ENCODE results near the gene MGAT5. TPM values are rescaled to one million over a fixed set of nuclear protein-coding genes. Genes with fewer than 3 reads are reported as not detected.
A peak's percentile ranks its signal among the peaks of the same experiment; 100 is the strongest.

The MGAT5 gene
- total and polyA plus RNA-seq, 3 experiments from 2014 or later: 6.4 to 42.4 (median 40.9) TPM

GRCh38 chr2:134462791-134463698, 209.2 kb downstream of the MGAT5 start:
- H3K36me3 ChIP-seq (ENCODE audit: insufficient read depth, low read length): no peaks in the 10 kb centered on the region
- no peaks in the 10 kb centered on the region for H3K36me3 Mint-ChIP-seq
- no peaks in the 10 kb centered on the region for H3K27me3 ChIP-seq (ENCODE audit: insufficient read depth, low read length, poor library complexity, severe bottlenecking)
- H3K4me3 ChIP-seq (ENCODE audit: low read length): no peak overlapping the region
- H3K9me3 Mint-ChIP-seq: no peaks in the 10 kb centered on the region
- H3K4me1 ChIP-seq (ENCODE audit: insufficient read depth, low read length): no peaks in the 10 kb centered on the region
- H3K4me1 Mint-ChIP-seq: no peaks in the 10 kb centered on the region
- H3K4me3 Mint-ChIP-seq: no peak overlapping the region
- ChIA-PET CTCF (no interaction called here), POLR2A (no interaction called here)
- DNase-seq: no peak
- no peak overlapping the region for H3K27ac ChIP-seq (ENCODE audit: low read depth, low read length)
- peaks cover 0 to 1% of the 10 kb centered on the region in 2 donors for H3K27me3 Mint-ChIP-seq
- no peak overlapping the region for H3K27ac Mint-ChIP-seq
- H3K9me3 ChIP-seq (ENCODE audit: low read length): no peaks in the 10 kb centered on the region

- no peaks in the 10 kb centered on the region for H3K9me3 ChIP-seq (ENCODE audit: low read length)
- H3K4me1 ChIP-seq (ENCODE audit: insufficient read depth, low read length): no peaks in the 10 kb centered on the region
- H3K27me3 ChIP-seq (ENCODE audit: insufficient read depth, low read length, poor library complexity, severe bottlenecking): no peaks in the 10 kb centered on the region
- Mint-ChIP-seq H3K9me3 (no peaks in the 10 kb centered on the region), H3K36me3 (no peaks in the 10 kb centered on the region), H3K27ac (no peak overlapping the region), H3K27me3 (peaks cover 0 to 1% of the 10 kb centered on the region in 2 donors), H3K4me1 (no peaks in the 10 kb centered on the region), H3K4me3 (no peak overlapping the region)
- DNase-seq: no peak
- H3K4me3 ChIP-seq (ENCODE audit: low read length): no peak overlapping the region
- H3K36me3 ChIP-seq (ENCODE audit: insufficient read depth, low read length): no peaks in the 10 kb centered on the region
- CTCF ChIA-PET: no interaction called here
- POLR2A ChIA-PET: no interaction called here
- H3K27ac ChIP-seq (ENCODE audit: low read depth, low read length): no peak overlapping the region
Observed at GRCh38 chr2:134463699-134464022, 209.8 kb downstream of the MGAT5 start.

DNA sequence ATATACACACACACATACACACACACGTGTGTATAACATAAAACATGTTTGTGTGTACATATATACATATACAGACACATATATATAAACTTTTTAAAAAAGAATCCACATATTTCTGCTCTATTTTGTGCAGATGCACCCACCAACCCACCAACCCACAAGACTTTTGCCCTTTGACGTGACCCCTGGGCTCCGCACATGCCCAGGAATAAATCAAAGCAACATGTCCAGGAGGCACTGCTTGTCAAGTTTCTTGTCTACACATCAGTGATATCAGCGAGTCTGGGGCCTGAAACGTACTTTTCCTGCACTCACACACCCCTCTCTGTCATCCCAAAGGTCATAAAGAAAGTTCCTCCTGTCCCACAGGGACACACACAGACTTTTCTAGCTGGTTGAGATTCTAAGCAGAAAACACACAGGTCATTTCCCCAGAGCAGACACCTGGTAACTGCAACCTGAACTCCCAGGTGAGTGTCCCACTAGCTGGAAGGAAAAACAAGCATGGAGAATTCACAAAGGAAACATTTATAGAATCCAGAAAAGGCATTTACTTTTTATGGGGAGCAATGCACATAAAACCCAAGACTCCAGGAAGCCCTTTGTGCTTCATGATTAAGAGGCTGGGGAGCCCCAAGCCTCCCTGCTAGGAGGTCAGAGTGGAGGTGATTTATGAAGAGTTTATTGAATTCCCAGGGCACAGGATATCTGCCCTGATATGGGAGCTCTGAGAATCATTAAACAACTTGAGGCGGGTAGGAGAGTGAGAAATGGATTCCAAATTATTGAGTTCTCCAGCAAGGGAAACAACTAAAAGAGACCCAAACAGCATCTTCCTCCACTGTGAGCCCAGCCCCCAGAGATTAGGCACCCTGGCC, 211.6 kb downstream of the MGAT5 start:
- ChIA-PET CTCF (no interaction called here), POLR2A (interaction anchor here (0.6 kb wide), 1 partner anchor 255 kb away, joined by 3 read pairs; no protein-coding TSS in a partner anchor)

DNA sequence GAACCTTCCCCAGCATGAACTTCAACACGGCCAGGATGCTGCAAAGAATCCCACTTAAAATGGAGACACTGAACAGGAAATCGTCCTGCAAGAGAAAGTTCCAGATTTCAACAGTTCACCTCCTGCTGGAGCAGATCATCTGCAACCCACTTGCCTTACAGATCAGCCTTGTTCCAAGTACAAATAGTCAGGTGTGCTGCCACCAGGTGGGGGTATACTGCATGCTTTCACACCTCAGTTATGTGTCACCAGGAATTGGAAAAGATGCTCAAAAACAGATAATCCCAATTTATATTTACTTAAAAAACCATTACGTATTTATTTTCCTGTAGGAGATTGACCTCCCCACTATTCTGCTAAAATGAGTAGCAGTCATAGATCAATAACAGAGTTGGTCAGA, 212.3 kb downstream of the MGAT5 start:
- POLR2A ChIA-PET: no interaction called here
- H3K27me3 ChIP-seq (ENCODE audit: insufficient read depth, low read length, poor library complexity, severe bottlenecking): no peaks in the 10 kb centered on the region

More for the DNA sequence above, 211.6 kb downstream of the MGAT5 start:
- Mint-ChIP-seq H3K36me3 (no peaks in the 10 kb centered on the region), H3K27me3 (peaks cover 0 to 1% of the 10 kb centered on the region in 2 donors), H3K4me1 (no peaks in the 10 kb centered on the region), H3K27ac (no peak overlapping the region), H3K9me3 (no peaks in the 10 kb centered on the region), H3K4me3 (no peak overlapping the region)
- no peak overlapping the region for H3K4me3 ChIP-seq (ENCODE audit: low read length)
- no peaks in the 10 kb centered on the region for H3K9me3 ChIP-seq (ENCODE audit: low read length)
- H3K27ac ChIP-seq (ENCODE audit: low read depth, low read length): no peak overlapping the region
- H3K36me3 ChIP-seq (ENCODE audit: insufficient read depth, low read length): no peaks in the 10 kb centered on the region
- DNase-seq: no peak
- no peaks in the 10 kb centered on the region for H3K4me1 ChIP-seq (ENCODE audit: insufficient read depth, low read length)
- no peaks in the 10 kb centered on the region for H3K27me3 ChIP-seq (ENCODE audit: insufficient read depth, low read length, poor library complexity, severe bottlenecking)

GRCh38 chr2:134468164-134468563, 214.3 kb downstream of the MGAT5 start:
- no peak overlapping the region for H3K27ac Mint-ChIP-seq
- Histone ChIP-seq H3K36me3 (ENCODE audit: insufficient read depth, low read length) (no peaks in the 10 kb centered on the region), H3K4me1 (ENCODE audit: insufficient read depth, low read length) (no peaks in the 10 kb centered on the region), H3K9me3 (ENCODE audit: low read length) (no peaks in the 10 kb centered on the region), H3K27me3 (ENCODE audit: insufficient read depth, low read length, poor library complexity, severe bottlenecking) (no peaks in the 10 kb centered on the region), H3K27ac (ENCODE audit: low read depth, low read length) (no peak overlapping the region), H3K4me3 (ENCODE audit: low read length) (no peak overlapping the region)
- H3K9me3 Mint-ChIP-seq: peaks cover 2 to 12% (median 7%) of the 10 kb centered on the region in 5 donors
- no peak for DNase-seq
- H3K36me3 Mint-ChIP-seq: peaks cover 0 to 7% (median 0%) of the 10 kb centered on the region in 3 donors
- peaks cover 0 to 1% of the 10 kb centered on the region in 2 donors for H3K27me3 Mint-ChIP-seq
- H3K4me3 Mint-ChIP-seq: no peak overlapping the region
- ChIA-PET CTCF (interaction anchor here (1.2 kb wide), 1 partner anchor 17 kb away, joined by 4 read pairs; no protein-coding TSS in a partner anchor), POLR2A (no interaction called here)
- H3K4me1 Mint-ChIP-seq: no peaks in the 10 kb centered on the region

More for the DNA sequence above, 212.3 kb downstream of the MGAT5 start:
- Mint-ChIP-seq H3K27ac (no peak overlapping the region), H3K9me3 (no peaks in the 10 kb centered on the region), H3K27me3 (peaks cover 0 to 1% of the 10 kb centered on the region in 2 donors), H3K4me3 (no peak overlapping the region), H3K36me3 (no peaks in the 10 kb centered on the region), H3K4me1 (no peaks in the 10 kb centered on the region)
- H3K4me1 ChIP-seq (ENCODE audit: insufficient read depth, low read length): no peaks in the 10 kb centered on the region
- H3K27ac ChIP-seq (ENCODE audit: low read depth, low read length): no peak overlapping the region
- DNase-seq: peak in 3 of 5 donors; percentile 6 to 14 (median 7)
- H3K36me3 ChIP-seq (ENCODE audit: insufficient read depth, low read length): no peaks in the 10 kb centered on the region
- CTCF ChIA-PET: no interaction called here
- no peaks in the 10 kb centered on the region for H3K9me3 ChIP-seq (ENCODE audit: low read length)
- H3K4me3 ChIP-seq (ENCODE audit: low read length): no peak overlapping the region

DNA sequence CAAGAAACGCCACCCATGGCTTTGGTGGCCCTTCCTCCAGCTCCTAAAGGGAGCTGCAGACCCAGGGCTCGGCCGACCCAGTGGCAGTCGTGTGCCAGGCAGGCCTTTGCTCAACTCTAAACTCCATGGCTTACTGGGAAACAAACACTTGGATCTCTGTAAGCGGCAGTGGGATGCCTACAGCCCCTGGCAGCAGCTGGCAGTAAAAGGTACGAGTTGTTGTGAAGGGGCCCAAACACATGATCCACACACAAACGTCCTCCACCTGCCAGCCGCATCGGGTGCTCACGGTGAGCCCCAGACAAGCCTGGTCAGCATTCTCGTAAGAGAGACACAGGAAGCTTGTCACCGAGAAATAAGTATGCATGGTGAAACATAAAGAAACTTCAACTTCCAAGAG, 214.9 kb downstream of the MGAT5 start:
- Histone ChIP-seq H3K4me3 (ENCODE audit: low read length) (no peak overlapping the region), H3K27me3 (ENCODE audit: insufficient read depth, low read length, poor library complexity, severe bottlenecking) (no peaks in the 10 kb centered on the region), H3K4me1 (ENCODE audit: insufficient read depth, low read length) (no peaks in the 10 kb centered on the region), H3K27ac (ENCODE audit: low read depth, low read length) (no peak overlapping the region), H3K9me3 (ENCODE audit: low read length) (no peaks in the 10 kb centered on the region), H3K36me3 (ENCODE audit: insufficient read depth, low read length) (no peaks in the 10 kb centered on the region)
- Mint-ChIP-seq H3K4me1 (no peaks in the 10 kb centered on the region), H3K4me3 (no peak overlapping the region), H3K36me3 (peaks cover 0 to 11% (median 0%) of the 10 kb centered on the region in 3 donors), H3K9me3 (peaks cover 2 to 18% (median 13%) of the 10 kb centered on the region in 5 donors), H3K27me3 (peaks cover 0 to 1% of the 10 kb centered on the region in 2 donors), H3K27ac (peak overlapping the region in 1 of 8 donors; percentile 68)
- POLR2A ChIA-PET: no interaction called here
- no peak for DNase-seq
- CTCF ChIA-PET: no interaction called here

DNA sequence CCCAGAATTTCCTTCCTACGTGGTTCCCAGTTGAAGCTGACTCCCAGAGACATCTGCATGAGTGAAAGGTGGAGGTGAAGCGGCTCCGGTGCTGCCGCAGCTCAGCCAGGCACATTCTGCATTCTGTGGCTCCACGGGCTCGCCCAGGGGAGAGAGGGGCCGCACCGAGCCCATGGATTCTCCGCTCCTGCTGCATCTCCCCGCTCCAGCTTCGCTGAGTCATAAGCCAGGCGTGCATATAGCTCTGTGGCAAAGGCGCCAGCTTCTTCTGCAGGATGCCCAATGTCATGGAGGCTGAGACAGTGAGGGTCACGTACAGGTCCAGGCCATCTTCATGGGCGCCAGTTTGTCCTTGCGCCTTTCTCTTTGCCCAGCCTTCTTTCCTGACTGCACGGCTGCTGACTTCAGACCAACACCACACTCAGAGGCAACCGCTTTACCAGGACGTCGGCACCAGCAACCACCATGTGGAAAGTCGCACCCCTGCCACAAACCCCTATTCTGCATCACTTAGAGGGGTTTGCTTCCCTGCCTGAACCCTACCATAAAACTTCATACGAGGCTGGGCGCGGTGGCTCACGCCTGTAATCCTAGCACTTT, 215.7 kb downstream of the MGAT5 start:
- POLR2A ChIA-PET: no interaction called here

More for the DNA sequence above, 215.7 kb downstream of the MGAT5 start:
- CTCF ChIA-PET: no interaction called here
- Histone ChIP-seq H3K9me3 (ENCODE audit: low read length) (no peaks in the 10 kb centered on the region), H3K27me3 (ENCODE audit: insufficient read depth, low read length, poor library complexity, severe bottlenecking) (no peaks in the 10 kb centered on the region), H3K4me1 (ENCODE audit: insufficient read depth, low read length) (no peaks in the 10 kb centered on the region), H3K27ac (ENCODE audit: low read depth, low read length) (no peak overlapping the region), H3K36me3 (ENCODE audit: insufficient read depth, low read length) (no peaks in the 10 kb centered on the region), H3K4me3 (ENCODE audit: low read length) (no peak overlapping the region)
- H3K36me3 Mint-ChIP-seq: peaks cover 0 to 16% (median 0%) of the 10 kb centered on the region in 3 donors
- peaks cover 0 to 1% of the 10 kb centered on the region in 2 donors for H3K27me3 Mint-ChIP-seq
- H3K9me3 Mint-ChIP-seq: peaks cover 2 to 25% (median 16%) of the 10 kb centered on the region in 5 donors
- H3K27ac Mint-ChIP-seq: no peak overlapping the region
- no peak for DNase-seq
- H3K4me3 Mint-ChIP-seq: no peak overlapping the region
- H3K4me1 Mint-ChIP-seq: no peaks in the 10 kb centered on the region

Measured in CD8-positive, alpha-beta memory T cell (primary cell).